GM23338 (cell line): Measurements from ENCODE around the gene PCDHA10.
"Not testable (repeated sequence)": the region's sequence is repeated elsewhere in the genome, so short reads cannot be mapped to it uniquely, and the experiment has no call there.

ENCODE experiments used
- CTCF ChIP-seq, 2 experiments: fragments of 200-600 bp in 1 of 2; sonication (generic) in 1 of 2; conservative IDR thresholded peaks; 2 replicates each; pipeline versions ENCODE4 v1.5.1 to v1.6.1; 2016 to 2017; ENCODE audit warnings: antibody characterized with exemption in 2 of 2, low read depth in 2 of 2, mild to moderate bottlenecking in 2 of 2, moderate library complexity in 1 of 2
- POLR2AphosphoS5 ChIP-seq: IDR thresholded peaks from 2 replicates; pipeline ENCODE4 v1.6.1; 2016; ENCODE audit warnings: antibody characterized with exemption, low read depth

GRCh38 chr5:140829511-140830501 lies 25.9 kb upstream of the PCDHA10 start:
- TF ChIP-seq CTCF (conservative IDR thresholded peaks at IDR 0.05; ENCODE audit: low read depth in 2 of 2); POLR2AphosphoS5: not testable (repeated sequence)
